Parathyroid adenoma (tissue), 2 donors: Measurements from ENCODE around the gene TMIE.

Source experiments
- H2AFZ ChIP-seq: fragments of 300-600 bp; sonication (generic); one replicate; pipeline ENCODE4 v1.7.0; 2017; ENCODE audit warnings: antibody characterized with exemption, mild to moderate bottlenecking
- H3K27ac ChIP-seq: fragments of 300-600 bp; sonication (generic); one replicate; pipeline ENCODE4 v1.7.0; 2017
- H3K27me3 ChIP-seq: fragments of 300-600 bp; sonication (generic); one replicate; pipeline ENCODE4 v1.7.0; 2017; ENCODE audit warnings: low read length; ENCODE audit not compliant: control insufficient read depth, insufficient read depth
- H3K36me3 ChIP-seq: fragments of 300-600 bp; sonication (generic); one replicate; pipeline ENCODE4 v1.7.0; 2017; ENCODE audit warnings: low read length; ENCODE audit not compliant: control insufficient read depth, insufficient read depth
- H3K4me1 ChIP-seq: fragments of 300-600 bp; sonication (generic); one replicate; pipeline ENCODE4 v1.7.0; 2017; ENCODE audit warnings: control low read depth
- H3K4me2 ChIP-seq: fragments of 300-600 bp; sonication (generic); one replicate; pipeline ENCODE4 v1.7.0; 2017; ENCODE audit warnings: low read length
- H3K4me3 ChIP-seq: fragments of 300-600 bp; sonication (generic); one replicate; pipeline ENCODE4 v1.7.0; 2017; ENCODE audit warnings: low read depth, low read length
- H3K79me2 ChIP-seq: fragments of 300-600 bp; sonication (generic); one replicate; pipeline ENCODE4 v1.7.0; 2017; ENCODE audit warnings: control low read depth
- H3K9ac ChIP-seq: fragments of 300-600 bp; sonication (generic); one replicate; pipeline ENCODE4 v1.7.0; 2017; ENCODE audit warnings: mild to moderate bottlenecking
- H3K9me3 ChIP-seq: fragments of 300-600 bp; sonication (generic); one replicate; pipeline ENCODE4 v1.7.0; 2017; ENCODE audit warnings: low read length; ENCODE audit not compliant: control insufficient read depth
- CTCF ChIP-seq: fragments of 300-600 bp; sonication (generic); IDR thresholded peaks from one replicate; pipeline ENCODE4 v1.7.0; 2017; ENCODE audit warnings: antibody characterized with exemption, mild to moderate bottlenecking
- donor health status: primary hyperparathyroidism.

TMIE gene

DNA sequence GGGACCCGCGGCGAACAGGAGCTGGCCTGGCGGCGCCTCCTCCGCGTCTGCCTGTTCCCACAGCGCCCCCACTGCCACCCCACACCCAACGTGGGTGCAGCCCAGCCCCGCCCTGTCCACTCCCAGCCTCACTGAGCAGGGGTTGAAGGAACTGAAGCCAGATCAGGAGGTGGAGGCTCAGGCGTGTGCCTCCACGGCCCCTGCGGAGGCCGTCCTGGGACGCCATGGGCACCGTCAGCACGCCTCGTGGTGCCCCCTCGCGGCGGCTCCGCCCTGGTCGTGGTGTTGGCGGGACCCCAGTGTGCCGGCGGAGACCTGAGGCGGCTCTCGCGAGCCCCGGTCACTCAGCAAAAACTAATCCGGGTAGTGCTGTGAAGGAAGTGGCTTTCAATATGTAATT lies 55.5 kb downstream of the TMIE start:
- H2AFZ ChIP-seq = no peak overlapping the region
- H3K9me3 ChIP-seq = no peaks in the 10 kb centered on the region
- TF ChIP-seq CTCF = no peak
- H3K4me1 ChIP-seq = no peaks in the 10 kb centered on the region
- H3K4me3 ChIP-seq = no peak overlapping the region
- no peaks in the 10 kb centered on the region for H3K36me3 ChIP-seq
- no peaks in the 10 kb centered on the region for H3K79me2 ChIP-seq
- H3K27me3 ChIP-seq = no peaks in the 10 kb centered on the region
- no peak overlapping the region for H3K27ac ChIP-seq
- no peak overlapping the region for H3K4me2 ChIP-seq
- no peak overlapping the region for H3K9ac ChIP-seq

DNA sequence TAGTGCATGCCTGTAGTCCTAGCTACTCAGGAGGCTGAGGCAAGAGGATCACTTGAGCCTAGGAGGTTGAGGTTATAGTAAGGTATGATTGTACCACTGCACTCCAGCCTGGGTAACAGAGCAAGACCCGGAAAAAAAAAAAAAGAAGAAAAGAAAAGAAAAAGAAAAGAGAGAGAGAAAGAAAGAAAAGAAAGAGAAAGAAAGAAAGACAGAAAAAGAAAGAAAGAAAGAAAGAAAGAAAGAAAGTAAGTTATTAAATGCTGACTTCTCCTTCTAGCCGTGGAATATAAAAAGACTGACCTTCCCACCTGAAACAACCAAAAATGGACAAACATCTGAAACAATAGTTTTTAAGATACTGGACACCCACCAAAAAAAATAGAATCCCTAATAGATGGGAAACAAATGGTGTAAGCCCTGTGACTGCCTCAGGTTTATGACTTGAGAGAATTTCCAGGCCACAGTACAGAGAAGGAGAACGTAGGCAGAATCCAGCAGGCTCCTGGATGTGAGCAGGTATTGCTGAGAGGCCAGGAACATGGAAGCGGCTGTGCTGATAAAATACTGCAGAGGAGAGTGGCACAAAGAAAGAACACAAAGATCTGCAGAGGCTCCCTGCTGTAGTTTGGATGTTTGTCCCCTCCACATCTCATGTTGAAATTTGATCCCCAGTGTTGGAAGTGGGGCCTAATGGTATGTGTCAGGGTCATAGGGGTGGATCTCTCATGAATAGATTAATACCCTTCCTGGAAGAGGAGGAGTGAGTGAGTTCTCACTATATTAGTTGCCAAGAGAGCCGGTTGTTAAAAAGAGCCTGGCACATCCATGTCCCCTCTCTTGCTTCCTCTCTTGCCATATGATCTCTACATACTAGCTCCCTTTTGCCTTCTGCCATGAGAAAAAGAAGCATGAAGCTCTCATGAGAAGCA lies 58.3 kb downstream of the TMIE start:
- Histone ChIP-seq H3K9ac (no peak overlapping the region), H3K79me2 (no peaks in the 10 kb centered on the region), H3K4me3 (no peak overlapping the region), H3K4me2 (no peak overlapping the region), H3K27me3 (no peaks in the 10 kb centered on the region), H3K36me3 (no peaks in the 10 kb centered on the region), H2AFZ (no peak overlapping the region), H3K27ac (no peak overlapping the region), H3K4me1 (no peaks in the 10 kb centered on the region), H3K9me3 (peaks cover 5% of the 10 kb centered on the region)
- no peak for TF ChIP-seq CTCF
